Fibroblast of peridontal ligament (primary cell): Measurements from ENCODE around the gene WNT3A.

ENCODE experiments used
- DNase-seq: peaks from one replicate; pipeline ENCODE4 v3.0.0-alpha.2; 2010; ENCODE audit errors: extremely low read depth

Gene WNT3A

GRCh38 chr1:228031276-228031995 is 24.6 kb downstream of the WNT3A start:
- DNase-seq, result no peak

DNA sequence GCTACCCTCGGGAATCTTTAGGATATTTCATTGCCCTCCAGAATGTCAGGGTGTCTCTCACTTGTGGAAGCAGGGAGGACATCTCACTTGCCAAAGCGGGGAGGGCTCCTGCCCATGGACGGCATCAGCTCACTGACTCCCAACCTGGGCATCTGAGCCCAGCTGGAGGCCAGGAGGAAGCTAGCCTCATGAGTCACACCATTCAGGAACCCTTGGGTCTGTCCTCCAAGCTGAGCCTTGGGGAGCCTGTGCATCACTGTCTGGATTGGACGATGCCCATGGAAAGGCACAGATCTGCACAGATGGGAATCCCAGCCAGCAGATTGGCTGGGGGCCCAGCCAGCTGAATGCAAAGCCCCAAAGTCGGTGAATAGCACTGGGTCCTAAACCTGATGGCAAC is 25.2 kb downstream of the WNT3A start:
- DNase-seq, result no peak

DNA sequence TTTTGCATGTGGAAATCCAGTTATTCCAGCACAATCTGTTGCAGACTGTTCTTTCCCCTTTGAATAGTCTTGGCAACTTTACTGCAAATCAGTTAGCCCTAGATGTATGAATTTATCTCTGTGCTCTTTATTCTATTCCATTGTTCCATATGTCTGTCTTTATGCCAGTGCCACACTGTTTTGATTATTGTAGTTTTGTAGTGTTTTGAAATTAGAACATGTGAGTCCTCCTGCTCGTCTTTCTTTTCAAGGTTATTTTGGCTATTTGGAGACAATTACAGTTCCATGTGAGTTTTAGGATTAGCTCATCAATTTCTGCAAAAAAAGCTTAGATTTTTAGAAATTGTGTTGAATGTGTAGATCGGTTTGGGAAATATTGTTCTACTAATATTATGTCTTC is 26.6 kb downstream of the WNT3A start:
- no peak for DNase-seq

DNA sequence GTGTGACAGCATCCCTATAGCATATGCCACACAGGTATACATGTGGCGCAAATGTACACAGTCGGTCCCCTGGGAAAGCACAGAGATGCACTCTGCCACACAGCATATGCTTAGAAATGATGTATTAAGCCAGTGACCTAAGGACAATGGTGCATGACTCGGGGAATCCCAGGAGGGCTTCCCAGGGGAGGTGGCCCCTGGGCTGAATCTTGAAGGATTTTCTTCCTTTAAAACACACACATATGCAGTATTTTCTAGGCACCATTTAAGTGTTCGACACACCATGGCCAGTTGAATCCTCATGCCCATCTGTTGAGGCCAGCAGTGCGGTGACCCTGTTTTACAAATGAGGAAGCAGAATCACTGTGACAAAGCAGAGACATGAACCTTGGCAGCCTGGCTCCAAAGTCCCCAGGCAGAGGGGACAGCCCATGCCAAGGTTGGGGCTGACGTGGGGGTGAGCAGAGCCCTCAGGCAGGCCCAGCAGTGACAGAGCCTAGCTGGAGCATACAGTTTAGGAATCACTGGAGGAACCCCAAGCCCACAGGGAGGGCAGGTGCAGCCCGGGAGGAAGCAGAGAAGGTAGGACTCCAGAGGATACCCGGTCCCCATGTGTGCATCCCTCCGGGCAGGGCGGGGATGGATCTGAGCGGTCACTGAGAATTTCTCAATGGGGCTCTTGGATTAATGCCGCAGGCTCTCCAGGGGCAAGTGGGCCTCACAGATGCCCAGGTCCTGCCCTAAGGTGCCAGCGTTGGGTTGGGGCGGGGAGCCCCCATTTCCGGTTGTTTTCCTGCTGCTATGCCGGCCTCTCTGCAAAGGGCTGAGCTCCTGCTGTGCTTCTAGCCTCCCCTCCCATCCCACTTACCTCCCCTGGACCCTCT is 28.4 kb downstream of the WNT3A start:
- DNase-seq, result no peak

DNA sequence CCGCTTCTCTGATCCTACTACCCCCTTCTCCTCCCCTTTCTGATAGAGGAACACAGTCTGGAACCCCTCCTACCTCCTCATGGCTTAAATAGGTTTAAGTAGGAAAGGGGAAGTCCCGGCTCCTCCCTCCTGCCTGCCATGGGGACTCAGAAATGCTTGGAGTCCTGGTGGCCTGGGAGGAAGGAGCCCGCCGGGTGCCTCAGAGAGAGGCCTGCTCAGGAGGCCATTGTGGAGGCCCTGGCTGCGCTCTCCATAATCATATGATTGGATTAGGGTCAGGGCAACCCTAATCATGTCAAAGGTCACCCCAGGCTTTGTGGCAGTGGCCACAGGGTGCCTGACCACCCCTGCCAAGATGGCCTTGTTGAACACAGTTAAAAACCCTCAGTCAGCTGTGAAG is 29.0 kb downstream of the WNT3A start:
- no peak for DNase-seq

GRCh38 chr1:228036701-228037231 is 30.0 kb downstream of the WNT3A start:
- DNase-seq, result no peak

DNA sequence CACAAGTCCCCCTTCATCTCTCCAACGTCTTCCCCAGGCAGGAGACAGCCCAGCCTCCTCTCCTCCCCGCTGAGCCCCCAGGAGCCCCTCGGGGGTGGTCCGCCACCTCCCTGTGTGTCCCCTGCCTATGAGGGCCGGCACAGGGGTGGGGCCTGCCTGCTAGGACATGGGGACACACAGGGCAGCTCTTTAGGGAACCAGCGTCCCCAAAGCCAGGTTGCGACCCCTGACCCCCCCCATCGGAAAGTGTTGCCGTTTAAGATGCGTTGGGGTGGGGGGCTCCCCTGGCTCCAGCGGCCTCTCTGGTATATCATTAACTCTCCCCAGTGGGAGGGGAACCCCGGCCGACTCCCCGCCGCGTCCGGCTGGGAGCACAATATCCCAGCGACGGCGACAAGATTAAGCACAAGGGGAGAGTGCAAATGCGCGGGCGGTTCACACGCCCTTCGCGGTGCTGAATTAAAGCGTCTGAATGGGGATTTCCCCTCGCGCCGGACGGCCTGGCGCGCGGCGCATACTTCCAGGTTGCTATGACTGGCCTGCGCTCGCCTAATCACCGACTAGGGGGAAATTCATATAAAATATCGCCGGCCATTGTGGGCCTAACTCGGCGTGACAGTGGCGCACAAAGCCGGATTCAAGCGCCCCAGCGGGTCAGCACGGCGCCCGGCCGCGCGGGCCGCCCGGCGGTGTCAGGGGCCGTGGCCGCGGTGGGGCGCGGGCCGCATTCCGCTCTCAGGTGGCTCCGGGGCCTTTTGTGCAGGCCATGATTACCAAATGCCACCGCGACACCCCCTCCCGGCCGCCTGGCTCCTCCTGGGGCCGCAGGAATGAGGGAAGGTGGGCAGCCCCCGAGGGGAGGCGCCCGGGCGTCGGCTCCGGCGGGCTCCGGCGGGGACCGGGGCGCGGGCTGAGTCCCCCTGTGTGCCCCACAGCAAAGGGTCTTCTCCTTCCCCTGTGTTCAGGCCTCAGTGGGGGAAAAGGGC is 30.9 kb downstream of the WNT3A start:
- no peak for DNase-seq

DNA sequence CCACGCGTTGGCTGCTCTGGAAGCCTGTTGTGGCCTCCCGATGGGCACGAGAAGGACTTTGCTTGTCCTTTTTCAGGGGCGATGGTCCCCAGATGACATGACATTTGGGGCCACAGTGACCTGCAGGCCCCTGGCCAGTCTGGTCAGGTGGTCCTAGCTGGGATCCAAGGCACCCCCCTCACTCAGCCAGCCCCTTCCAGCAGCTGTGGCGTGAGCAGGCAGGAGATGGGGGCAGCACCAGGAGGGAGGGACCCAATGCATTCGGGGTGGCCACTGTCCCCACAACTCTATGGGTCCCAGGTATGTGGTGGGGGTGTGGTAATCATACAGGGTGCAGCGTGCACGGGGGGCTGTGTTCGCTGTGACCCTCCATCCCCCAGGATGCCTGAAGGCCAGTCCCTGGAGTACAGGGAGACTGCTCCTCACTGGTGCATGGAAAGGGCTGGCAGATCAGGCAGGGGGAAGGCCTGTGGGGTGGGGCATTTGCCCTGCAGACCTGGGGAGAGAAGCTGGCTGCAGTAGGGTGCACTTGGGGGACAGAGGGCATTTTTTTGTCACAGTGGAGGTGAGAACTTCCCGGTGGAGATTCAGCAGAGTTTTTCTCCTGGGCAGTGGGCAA is 31.7 kb downstream of the WNT3A start:
- no peak for DNase-seq

- DNase-seq, result no peak
Measured at GRCh38 chr1:228039006-228039903, 32.5 kb downstream of the WNT3A start.

DNA sequence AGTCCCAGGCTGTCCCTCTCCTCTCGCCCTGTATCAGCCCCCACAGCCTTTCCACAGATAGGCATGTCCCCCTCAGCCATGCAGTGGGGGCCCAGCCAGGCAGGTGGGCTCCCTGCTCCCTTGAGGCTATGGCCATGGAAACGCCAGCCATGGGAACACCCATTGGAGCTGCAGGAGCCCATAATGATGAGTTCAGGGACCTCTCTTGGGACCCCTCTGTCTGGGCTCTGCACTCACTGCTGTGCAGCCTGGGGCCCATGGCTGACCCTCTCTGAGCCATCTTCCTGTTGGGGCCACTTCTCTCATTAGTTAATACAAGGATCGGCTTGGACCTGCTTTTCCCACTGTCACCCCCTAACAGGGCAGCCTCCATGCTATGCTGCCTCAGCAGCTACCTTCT is 33.2 kb downstream of the WNT3A start:
- no peak for DNase-seq

DNA sequence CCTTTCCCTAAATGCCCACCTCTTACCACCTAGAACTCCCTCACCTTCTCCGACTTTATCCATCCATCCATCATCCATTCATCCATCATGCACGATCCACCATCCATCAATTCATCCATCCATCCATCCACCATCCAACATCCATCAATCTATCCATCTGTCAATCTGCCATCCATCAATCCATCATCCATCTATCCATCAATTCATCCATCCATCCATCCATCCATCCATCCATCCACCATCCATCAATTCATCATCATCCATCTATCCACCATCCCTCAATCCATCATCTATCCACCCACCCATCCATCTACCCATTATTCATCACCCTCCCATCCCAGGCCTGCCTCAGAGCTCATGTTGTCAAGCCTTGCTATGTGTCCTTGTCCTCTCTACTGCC is 34.5 kb downstream of the WNT3A start:
- DNase-seq, result no peak

GRCh38 chr1:228042508-228042907 is 35.7 kb downstream of the WNT3A start:
- no peak for DNase-seq

DNA sequence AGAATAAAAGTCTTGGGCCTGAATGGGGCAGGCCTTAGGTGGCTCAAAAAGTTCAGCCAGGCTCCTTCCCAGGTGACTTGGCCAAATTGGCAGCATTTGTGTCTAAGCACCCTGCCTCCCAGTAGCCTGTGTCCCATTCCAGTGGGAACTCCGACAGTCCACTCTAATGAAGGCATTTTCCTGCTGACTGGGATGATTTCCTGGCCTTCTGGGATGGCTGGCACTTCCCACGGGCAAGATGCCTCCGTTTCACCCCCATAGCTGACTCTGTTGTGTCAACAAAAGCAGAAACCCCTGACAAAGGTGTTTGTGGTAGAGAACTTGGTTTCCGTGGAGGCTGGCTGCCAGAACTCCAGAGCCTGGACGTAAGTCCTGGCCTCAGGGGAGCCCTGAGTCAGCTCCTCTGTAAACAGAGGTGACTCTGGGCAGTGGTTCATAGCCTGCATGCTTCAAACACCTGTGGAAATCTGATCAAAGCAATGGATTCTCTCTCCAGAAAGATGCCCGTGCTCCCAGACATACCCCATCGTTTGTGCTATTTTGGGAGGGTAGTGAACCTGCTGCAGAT is 36.6 kb downstream of the WNT3A start:
- DNase-seq, result no peak

DNA sequence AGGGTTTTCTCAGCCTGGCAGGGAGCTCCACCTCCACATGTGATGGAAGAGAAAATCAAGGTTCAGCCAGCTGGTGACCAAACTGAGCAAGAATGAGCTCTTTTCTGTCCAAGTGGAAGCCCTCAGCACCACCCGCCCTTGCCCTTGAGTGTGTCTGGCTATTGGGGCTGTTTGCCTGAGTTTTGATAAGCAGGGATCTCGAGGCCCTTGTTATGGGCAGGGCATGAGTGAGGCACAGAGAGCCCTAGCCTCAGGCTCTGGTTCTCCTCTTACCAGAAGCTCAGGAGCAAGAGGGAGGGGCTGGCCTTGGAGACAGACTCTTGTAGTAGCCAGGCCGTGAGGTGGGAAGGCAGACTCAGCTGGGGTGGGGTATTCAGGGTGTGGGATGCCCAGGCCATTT is 38.2 kb downstream of the WNT3A start:
- peak; percentile 3 for DNase-seq

DNA sequence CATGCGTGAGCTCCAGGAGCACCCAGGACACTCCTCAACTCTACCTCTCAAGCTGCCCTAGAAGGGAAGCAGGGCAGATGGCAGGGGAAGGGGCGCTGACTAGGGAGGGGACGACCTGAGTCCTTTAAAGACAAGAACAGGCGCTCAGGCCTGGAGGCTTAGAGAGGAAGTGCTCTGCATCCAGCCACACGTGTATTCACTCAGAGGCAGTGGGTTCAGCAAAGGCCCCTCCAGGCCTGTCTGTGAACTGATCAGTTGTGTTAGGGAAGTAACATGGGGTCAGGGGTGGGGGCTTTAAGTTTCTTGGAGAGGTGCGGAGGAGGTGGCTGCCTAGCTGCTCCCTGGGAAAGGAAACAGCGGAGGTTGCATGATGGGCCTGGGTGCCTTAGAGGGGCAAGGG is 38.6 kb downstream of the WNT3A start:
- DNase-seq, result no peak

- DNase-seq, result no peak
Measured at GRCh38 chr1:228045871-228046270, 39.1 kb downstream of the WNT3A start.

DNA sequence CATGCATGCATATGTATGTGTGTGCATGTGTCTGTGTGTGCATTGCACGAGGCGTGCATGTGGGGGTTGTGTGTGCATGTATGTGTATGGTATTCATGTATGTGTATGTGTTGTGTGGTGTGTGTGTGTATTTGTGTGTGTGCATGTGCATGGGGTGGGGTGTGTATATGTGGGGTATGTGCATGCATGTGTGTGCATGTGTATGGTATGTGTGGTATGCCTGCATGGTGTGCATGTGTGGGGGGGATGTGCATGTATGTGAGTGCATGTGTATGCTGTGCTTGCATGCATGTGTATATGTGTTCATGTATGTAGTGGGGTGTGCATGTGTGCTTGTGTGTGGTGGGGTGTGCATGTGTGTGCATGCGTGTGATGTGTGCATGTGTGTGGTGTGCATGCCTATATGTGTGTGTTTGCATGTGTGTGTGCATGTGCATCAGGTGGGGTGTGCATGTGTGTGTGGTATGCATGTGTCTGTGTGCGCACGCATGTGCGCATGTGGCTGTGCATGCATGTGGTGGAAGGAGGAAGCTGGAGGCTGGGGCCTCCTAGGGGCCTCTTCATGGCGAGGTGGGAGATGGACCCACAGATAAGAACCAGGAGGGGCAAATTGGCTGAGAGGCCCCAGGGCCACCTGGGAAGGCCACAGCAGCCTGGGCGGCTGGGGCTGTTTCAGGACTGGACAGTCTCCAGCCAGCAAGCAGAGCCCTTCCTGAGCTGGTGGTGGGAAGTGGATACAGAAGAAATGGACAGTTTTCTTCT is 39.8 kb downstream of the WNT3A start:
- DNase-seq, result no peak

GRCh38 chr1:228047183-228047466 is 40.3 kb downstream of the WNT3A start:
- no peak for DNase-seq

GRCh38 chr1:228048120-228048519 is 41.3 kb downstream of the WNT3A start:
- DNase-seq, result no peak
